PFSK-1 (cell line): ENCODE measurements around the gene FN1.

Source experiments
- POLR2AphosphoS5 ChIP-seq: IDR thresholded peaks from 2 replicates; pipeline ENCODE4 v1.6.1; 2012; ENCODE audit warnings: low read depth, mild to moderate bottlenecking, control low read depth, low read length, moderate library complexity
- TAF1 ChIP-seq: IDR thresholded peaks from 2 replicates; pipeline ENCODE4 v1.6.1; 2012; ENCODE audit warnings: low read length, control low read depth, borderline replicate concordance; ENCODE audit not compliant: insufficient read depth
- TF ChIP-seq, protein P1 (sequence below), 2 experiments: IDR thresholded peaks; 2 replicates each; pipeline versions ENCODE4 v1.6.1 to v1.8.0; 2011 to 2012; ENCODE audit warnings: low read depth in 2 of 2, low read length in 2 of 2, control low read depth in 1 of 2, inconsistent platforms in 1 of 2, mild to moderate bottlenecking in 1 of 2, moderate library complexity in 1 of 2; ENCODE audit not compliant: insufficient read depth in 1 of 2

DNA sequence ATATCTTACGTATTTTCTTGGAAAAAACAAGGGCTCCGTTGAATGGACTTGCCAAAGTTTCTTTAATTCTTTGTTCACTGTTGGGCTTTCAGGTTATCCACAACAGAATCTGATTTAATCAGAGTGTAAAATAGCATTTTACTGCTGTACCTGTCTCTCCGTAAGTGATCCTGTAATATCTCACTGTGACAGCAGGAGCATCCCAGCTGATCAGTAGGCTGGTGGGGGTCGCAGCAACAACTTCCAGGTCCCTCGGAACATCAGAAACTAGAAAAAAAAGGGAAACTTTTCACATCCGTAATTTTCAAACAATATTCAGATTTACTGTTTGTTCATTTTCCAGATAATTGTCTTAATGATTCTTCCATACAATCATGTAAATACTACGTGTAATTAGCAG, 51.2 kb downstream of the FN1 start:
- TF ChIP-seq TAF1 (no peak), POLR2AphosphoS5 (no peak)
- TF ChIP-seq, protein P1, sequence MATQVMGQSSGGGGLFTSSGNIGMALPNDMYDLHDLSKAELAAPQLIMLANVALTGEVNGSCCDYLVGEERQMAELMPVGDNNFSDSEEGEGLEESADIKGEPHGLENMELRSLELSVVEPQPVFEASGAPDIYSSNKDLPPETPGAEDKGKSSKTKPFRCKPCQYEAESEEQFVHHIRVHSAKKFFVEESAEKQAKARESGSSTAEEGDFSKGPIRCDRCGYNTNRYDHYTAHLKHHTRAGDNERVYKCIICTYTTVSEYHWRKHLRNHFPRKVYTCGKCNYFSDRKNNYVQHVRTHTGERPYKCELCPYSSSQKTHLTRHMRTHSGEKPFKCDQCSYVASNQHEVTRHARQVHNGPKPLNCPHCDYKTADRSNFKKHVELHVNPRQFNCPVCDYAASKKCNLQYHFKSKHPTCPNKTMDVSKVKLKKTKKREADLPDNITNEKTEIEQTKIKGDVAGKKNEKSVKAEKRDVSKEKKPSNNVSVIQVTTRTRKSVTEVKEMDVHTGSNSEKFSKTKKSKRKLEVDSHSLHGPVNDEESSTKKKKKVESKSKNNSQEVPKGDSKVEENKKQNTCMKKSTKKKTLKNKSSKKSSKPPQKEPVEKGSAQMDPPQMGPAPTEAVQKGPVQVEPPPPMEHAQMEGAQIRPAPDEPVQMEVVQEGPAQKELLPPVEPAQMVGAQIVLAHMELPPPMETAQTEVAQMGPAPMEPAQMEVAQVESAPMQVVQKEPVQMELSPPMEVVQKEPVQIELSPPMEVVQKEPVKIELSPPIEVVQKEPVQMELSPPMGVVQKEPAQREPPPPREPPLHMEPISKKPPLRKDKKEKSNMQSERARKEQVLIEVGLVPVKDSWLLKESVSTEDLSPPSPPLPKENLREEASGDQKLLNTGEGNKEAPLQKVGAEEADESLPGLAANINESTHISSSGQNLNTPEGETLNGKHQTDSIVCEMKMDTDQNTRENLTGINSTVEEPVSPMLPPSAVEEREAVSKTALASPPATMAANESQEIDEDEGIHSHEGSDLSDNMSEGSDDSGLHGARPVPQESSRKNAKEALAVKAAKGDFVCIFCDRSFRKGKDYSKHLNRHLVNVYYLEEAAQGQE (IDR thresholded peaks at IDR 0.05; ENCODE audit: insufficient read depth in 1 of 2, low read depth in 2 of 2, low read length in 2 of 2): no peak
